GM12891 (cell line): Measurements from ENCODE around the gene LRRC9.
"Not testable (repeated sequence)": the region's sequence is repeated elsewhere in the genome, so short reads cannot be mapped to it uniquely, and the experiment has no call there.

ENCODE experiments used
- DNase-seq: peaks from one replicate; pipeline ENCODE4 v3.0.0; 2011; ENCODE audit warnings: low spot score; ENCODE audit not compliant: insufficient read length
- FAIRE-seq: peaks from 2 replicates; lab custom pipeline; 2011; peaks lifted over from hg19 to GRCh38; lab: Jason Lieb, UNC
- PAX5 ChIP-seq: IDR thresholded peaks from 2 replicates; pipeline ENCODE4 v1.6.1; 2011; ENCODE audit warnings: low read length, moderate library complexity, mild to moderate bottlenecking; ENCODE audit not compliant: insufficient read depth, severe bottlenecking
- POLR2A ChIP-seq: IDR thresholded peaks from 2 replicates; pipeline ENCODE4 v1.6.1; 2011; ENCODE audit warnings: low read depth, low read length, control low read depth
- POLR2AphosphoS5 ChIP-seq: IDR thresholded peaks from 2 replicates; pipeline ENCODE4 v1.6.1; 2011; ENCODE audit warnings: low read depth, low read length, control low read depth
- POU2F2 ChIP-seq: IDR thresholded peaks from 2 replicates; pipeline ENCODE4 v1.6.1; 2011; ENCODE audit warnings: low read depth, mild to moderate bottlenecking, control low read depth, low read length, moderate library complexity
- SPI1 ChIP-seq: IDR thresholded peaks from 2 replicates; pipeline ENCODE4 v1.6.1; 2011; ENCODE audit warnings: low read depth, low read length, control low read depth
- TAF1 ChIP-seq: IDR thresholded peaks from 2 replicates; pipeline ENCODE4 v1.6.1; 2011; ENCODE audit warnings: low read depth, low read length, control low read depth

LRRC9 gene

GRCh38 chr14:59997449-59997848, 77.5 kb downstream of the LRRC9 start:
- TF ChIP-seq SPI1 (no peak), POLR2A (no peak), POLR2AphosphoS5 (no peak), TAF1 (no peak), POU2F2 (no peak), PAX5 (no peak)
- no peak for DNase-seq
- FAIRE-seq: no peak

- no peak for FAIRE-seq
- no peak for DNase-seq
- TF ChIP-seq SPI1: no peak
- no peak for TF ChIP-seq PAX5
- TF ChIP-seq POLR2A: no peak
- TF ChIP-seq TAF1: no peak
- no peak for TF ChIP-seq POLR2AphosphoS5
- no peak for TF ChIP-seq POU2F2
Observed at GRCh38 chr14:59997966-59998365, 78.0 kb downstream of the LRRC9 start.

GRCh38 chr14:59998564-59998963, 78.6 kb downstream of the LRRC9 start:
- no peak for TF ChIP-seq POLR2A
- no peak for TF ChIP-seq SPI1
- TF ChIP-seq POLR2AphosphoS5: no peak
- TF ChIP-seq PAX5: no peak
- no peak for TF ChIP-seq TAF1
- TF ChIP-seq POU2F2: no peak
- FAIRE-seq: no peak

GRCh38 chr14:60002819-60003492, 83.0 kb downstream of the LRRC9 start:
- no peak for TF ChIP-seq POU2F2
- TF ChIP-seq PAX5: no peak
- no peak for TF ChIP-seq POLR2A
- no peak for TF ChIP-seq SPI1
- TF ChIP-seq POLR2AphosphoS5: no peak
- TF ChIP-seq TAF1: no peak

More at GRCh38 chr14:59998564-59998963, 78.6 kb downstream of the LRRC9 start:
- no peak for DNase-seq

GRCh38 chr14:60003991-60004390, 84.0 kb downstream of the LRRC9 start:
- TF ChIP-seq POU2F2: no peak
- DNase-seq: no peak
- no peak for FAIRE-seq

More at GRCh38 chr14:60002819-60003492, 83.0 kb downstream of the LRRC9 start:
- DNase-seq: no peak
- no peak for FAIRE-seq

- no peak for FAIRE-seq
- TF ChIP-seq POU2F2 (no peak), POLR2AphosphoS5 (no peak), POLR2A (no peak), SPI1 (no peak), PAX5 (no peak), TAF1 (no peak)
- no peak for DNase-seq
Observed at GRCh38 chr14:60008042-60008441, 88.1 kb downstream of the LRRC9 start.

GRCh38 chr14:60010263-60010662, 90.3 kb downstream of the LRRC9 start:
- FAIRE-seq, DNase-seq: not testable (repeated sequence)

GRCh38 chr14:60014402-60014801, 94.5 kb downstream of the LRRC9 start:
- TF ChIP-seq PAX5 (no peak), POU2F2 (no peak), TAF1 (no peak), SPI1 (no peak), POLR2A (no peak), POLR2AphosphoS5 (no peak)
- DNase-seq (no peak), FAIRE-seq (no peak)

GRCh38 chr14:60021619-60022018, 101.7 kb downstream of the LRRC9 start:
- FAIRE-seq (no peak), DNase-seq (no peak)
- TF ChIP-seq POU2F2: no peak
- TF ChIP-seq PAX5: no peak
- no peak for TF ChIP-seq TAF1
- no peak for TF ChIP-seq SPI1
- TF ChIP-seq POLR2AphosphoS5: no peak
- no peak for TF ChIP-seq POLR2A

- TF ChIP-seq SPI1 (no peak), POLR2A (no peak), PAX5 (no peak), TAF1 (no peak), POLR2AphosphoS5 (no peak), POU2F2 (no peak)
- FAIRE-seq: no peak
- no peak for DNase-seq
Observed at GRCh38 chr14:60025571-60025970, 105.6 kb downstream of the LRRC9 start.

GRCh38 chr14:60035177-60035576, 115.2 kb downstream of the LRRC9 start:
- no peak for DNase-seq
- TF ChIP-seq POU2F2 (no peak), POLR2A (no peak), TAF1 (no peak), PAX5 (no peak), POLR2AphosphoS5 (no peak), SPI1 (no peak)
- FAIRE-seq: no peak

- not testable (repeated sequence) for FAIRE-seq, DNase-seq
Observed at GRCh38 chr14:60047976-60048375, 128.0 kb downstream of the LRRC9 start.
